ENCODE data around the gene PDE6B.
"Not testable (repeated sequence)": the region's sequence is repeated elsewhere in the genome, so short reads cannot be mapped to it uniquely, and the experiment has no call there.

Gene PDE6B

GRCh38 chr4:704198-704891 lies 79.0 kb downstream of the PDE6B start:
- no peak for DNase-seq (ENCODE audit: low spot score)

- no peak for DNase-seq (ENCODE audit: low spot score)
These were observed 79.6 kb downstream of the PDE6B start for GRCh38 chr4:704971-705277.

GRCh38 chr4:705278-706082 lies 80.1 kb downstream of the PDE6B start, which contains the start of gene PCGF3:
Gene PCGF3, plus strand, starts transcription at chr4:705832. Its CDS starts 27,849 bp downstream, at chr4:733681.
- peak; percentile 93 for DNase-seq (ENCODE audit: low spot score)

GRCh38 chr4:706083-706633 lies 80.8 kb downstream of the PDE6B start:
- not testable (repeated sequence) for DNase-seq (ENCODE audit: low spot score)

GRCh38 chr4:706834-707598 lies 81.6 kb downstream of the PDE6B start:
- DNase-seq (ENCODE audit: low spot score), result no peak

- no peak for DNase-seq (ENCODE audit: low spot score)
These were observed 82.7 kb downstream of the PDE6B start for GRCh38 chr4:707929-708630.

- DNase-seq (ENCODE audit: low spot score), result no peak
These were observed 83.2 kb downstream of the PDE6B start for GRCh38 chr4:708631-708933.

- DNase-seq (ENCODE audit: low spot score), result no peak
These were observed 84.0 kb downstream of the PDE6B start for GRCh38 chr4:709348-709747.

- no peak for DNase-seq (ENCODE audit: low spot score)
These were observed 84.7 kb downstream of the PDE6B start for GRCh38 chr4:710116-710515.

- no peak for DNase-seq (ENCODE audit: low spot score)
These were observed 85.5 kb downstream of the PDE6B start for GRCh38 chr4:710916-711315.

GRCh38 chr4:712093-712492 lies 86.7 kb downstream of the PDE6B start:
- no peak for DNase-seq (ENCODE audit: low spot score)

GRCh38 chr4:712916-713632 lies 87.7 kb downstream of the PDE6B start:
- DNase-seq (ENCODE audit: low spot score), result no peak

- DNase-seq (ENCODE audit: low spot score), result no peak
These were observed 88.7 kb downstream of the PDE6B start for GRCh38 chr4:714087-714486.

- DNase-seq (ENCODE audit: low spot score), result no peak
These were observed 92.4 kb downstream of the PDE6B start for GRCh38 chr4:717601-718320.

- DNase-seq (ENCODE audit: low spot score), result no peak
These were observed 93.1 kb downstream of the PDE6B start for GRCh38 chr4:718460-718859.
